ENCODE data around the gene NFIB. TPM values are rescaled to one million over a fixed set of nuclear protein-coding genes. Genes with fewer than 3 reads are reported as not detected.

The NFIB gene
- total RNA-seq, 1 experiment from 2014 or later, result 75.8 TPM

DNA sequence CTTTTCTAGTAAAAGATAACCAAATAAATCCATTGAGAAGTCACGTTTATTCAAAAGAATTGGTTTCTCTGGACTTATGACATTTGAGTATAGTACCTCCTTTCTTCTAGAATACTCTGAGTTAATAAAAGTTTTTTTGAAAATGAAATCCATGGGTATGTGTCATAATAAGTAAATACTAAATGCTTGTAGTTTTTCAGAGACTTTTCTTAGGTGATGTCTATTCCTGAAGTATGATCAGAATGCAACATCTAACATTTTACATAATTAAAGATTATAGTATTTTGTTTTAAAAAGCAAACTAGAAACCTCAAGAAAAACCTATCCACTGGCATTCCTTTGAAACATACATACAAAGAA is 63.2 kb downstream of the NFIB start:
- no TSS peak for BruUV-seq (replicated peaks)
- H3K27me3 Mint-ChIP-seq (ENCODE audit: unreplicated experiment), result no peaks in the 10 kb centered on the region
- TF ChIP-seq, protein P1, sequence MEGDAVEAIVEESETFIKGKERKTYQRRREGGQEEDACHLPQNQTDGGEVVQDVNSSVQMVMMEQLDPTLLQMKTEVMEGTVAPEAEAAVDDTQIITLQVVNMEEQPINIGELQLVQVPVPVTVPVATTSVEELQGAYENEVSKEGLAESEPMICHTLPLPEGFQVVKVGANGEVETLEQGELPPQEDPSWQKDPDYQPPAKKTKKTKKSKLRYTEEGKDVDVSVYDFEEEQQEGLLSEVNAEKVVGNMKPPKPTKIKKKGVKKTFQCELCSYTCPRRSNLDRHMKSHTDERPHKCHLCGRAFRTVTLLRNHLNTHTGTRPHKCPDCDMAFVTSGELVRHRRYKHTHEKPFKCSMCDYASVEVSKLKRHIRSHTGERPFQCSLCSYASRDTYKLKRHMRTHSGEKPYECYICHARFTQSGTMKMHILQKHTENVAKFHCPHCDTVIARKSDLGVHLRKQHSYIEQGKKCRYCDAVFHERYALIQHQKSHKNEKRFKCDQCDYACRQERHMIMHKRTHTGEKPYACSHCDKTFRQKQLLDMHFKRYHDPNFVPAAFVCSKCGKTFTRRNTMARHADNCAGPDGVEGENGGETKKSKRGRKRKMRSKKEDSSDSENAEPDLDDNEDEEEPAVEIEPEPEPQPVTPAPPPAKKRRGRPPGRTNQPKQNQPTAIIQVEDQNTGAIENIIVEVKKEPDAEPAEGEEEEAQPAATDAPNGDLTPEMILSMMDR (IDR thresholded peaks at IDR 0.05; ENCODE audit: unreplicated experiment), result no peak
- H3K27ac Mint-ChIP-seq (ENCODE audit: unreplicated experiment), result peak overlapping the region; percentile 69
- peak overlapping the region; percentile 45 for H3K4me3 Mint-ChIP-seq (ENCODE audit: low read depth, unreplicated experiment)
- CTCF ChIA-PET, result no interaction called here
- no peaks in the 10 kb centered on the region for H3K9me3 Mint-ChIP-seq (ENCODE audit: low read depth, unreplicated experiment)
- H3K4me1 Mint-ChIP-seq (ENCODE audit: low read depth, unreplicated experiment), result peaks cover 27% of the 10 kb centered on the region
- DNase-seq, result no peak
- peaks cover 15% of the 10 kb centered on the region for H3K36me3 Mint-ChIP-seq (ENCODE audit: insufficient read depth, unreplicated experiment)
- intact Hi-C loops (cut with micrococcal nuclease; ENCODE audit: unreplicated experiment), result loop anchor here (2.0 to 10.0 kb wide), 2 partner anchors 38 to 54 kb away; no protein-coding TSS in a partner anchor

DNA sequence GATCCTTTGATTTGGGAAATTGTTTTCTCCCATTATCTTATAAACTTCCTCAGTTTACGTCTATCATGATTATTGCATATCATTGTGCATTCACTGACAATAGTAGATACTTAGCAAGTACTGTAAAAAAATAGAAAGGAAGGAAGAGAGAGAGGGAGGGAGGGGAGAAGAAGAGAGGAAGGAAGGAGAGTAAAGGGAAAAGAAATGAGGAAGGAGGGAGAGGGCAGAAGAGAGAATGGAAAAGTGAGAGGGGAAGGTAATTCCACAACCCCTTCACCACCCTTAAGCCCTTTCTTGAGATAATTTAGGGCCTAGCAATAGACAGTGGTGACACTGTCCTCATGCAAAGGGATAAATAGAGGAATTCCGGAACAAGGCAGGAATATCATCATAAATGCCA is 64.4 kb downstream of the NFIB start:
- H3K4me3 Mint-ChIP-seq (ENCODE audit: low read depth, unreplicated experiment), result no peak overlapping the region
- peak overlapping the region; percentile 80 for H3K27ac Mint-ChIP-seq (ENCODE audit: unreplicated experiment)
- peaks cover 19% of the 10 kb centered on the region for H3K36me3 Mint-ChIP-seq (ENCODE audit: insufficient read depth, unreplicated experiment)
- no peaks in the 10 kb centered on the region for H3K9me3 Mint-ChIP-seq (ENCODE audit: low read depth, unreplicated experiment)
- intact Hi-C loops (cut with micrococcal nuclease; ENCODE audit: unreplicated experiment), result no loop called here
- TF ChIP-seq, protein P1 (IDR thresholded peaks at IDR 0.05; ENCODE audit: unreplicated experiment), result no peak
- no peak for DNase-seq
- peaks cover 37% of the 10 kb centered on the region for H3K4me1 Mint-ChIP-seq (ENCODE audit: low read depth, unreplicated experiment)
- no TSS peak for BruUV-seq (replicated peaks)
- CTCF ChIA-PET, result no interaction called here
- H3K27me3 Mint-ChIP-seq (ENCODE audit: unreplicated experiment), result no peaks in the 10 kb centered on the region

DNA sequence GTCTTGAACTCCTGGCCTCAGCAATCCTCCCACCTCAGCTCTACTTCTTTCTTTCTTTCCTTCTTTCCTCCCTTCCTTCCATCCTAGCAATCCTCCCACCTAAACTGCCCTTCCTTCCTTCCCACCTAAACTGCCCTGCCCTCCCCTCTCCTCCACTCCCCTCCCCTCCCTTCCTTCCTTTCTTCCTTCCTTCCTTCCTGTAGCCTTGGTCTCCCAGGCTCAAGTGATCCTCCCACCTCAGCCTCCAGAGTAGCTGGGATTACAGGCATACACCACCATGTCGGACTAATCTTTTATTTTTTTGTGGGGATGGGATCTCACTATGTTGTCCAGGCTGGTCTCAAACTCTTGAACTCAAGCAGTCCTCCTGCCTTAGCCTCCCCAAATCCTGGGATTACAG is 65.8 kb downstream of the NFIB start:
- Mint-ChIP-seq H3K9me3 (ENCODE audit: low read depth, unreplicated experiment) (no peaks in the 10 kb centered on the region), H3K27ac (ENCODE audit: unreplicated experiment) (no peak overlapping the region), H3K36me3 (ENCODE audit: insufficient read depth, unreplicated experiment) (peaks cover 19% of the 10 kb centered on the region), H3K27me3 (ENCODE audit: unreplicated experiment) (no peaks in the 10 kb centered on the region), H3K4me3 (ENCODE audit: low read depth, unreplicated experiment) (no peak overlapping the region), H3K4me1 (ENCODE audit: low read depth, unreplicated experiment) (peaks cover 41% of the 10 kb centered on the region)
- CTCF ChIA-PET, result interaction anchor here (0.6 to 0.7 kb wide), 3 partner anchors 13 to 97 kb away, joined by 3 to 4 read pairs (median 4); no protein-coding TSS in a partner anchor
- TF ChIP-seq, protein P1 (IDR thresholded peaks at IDR 0.05; ENCODE audit: unreplicated experiment), result no peak
- intact Hi-C loops (cut with micrococcal nuclease; ENCODE audit: unreplicated experiment), result no loop called here
- DNase-seq, result no peak
- no TSS peak for BruUV-seq (replicated peaks)

DNA sequence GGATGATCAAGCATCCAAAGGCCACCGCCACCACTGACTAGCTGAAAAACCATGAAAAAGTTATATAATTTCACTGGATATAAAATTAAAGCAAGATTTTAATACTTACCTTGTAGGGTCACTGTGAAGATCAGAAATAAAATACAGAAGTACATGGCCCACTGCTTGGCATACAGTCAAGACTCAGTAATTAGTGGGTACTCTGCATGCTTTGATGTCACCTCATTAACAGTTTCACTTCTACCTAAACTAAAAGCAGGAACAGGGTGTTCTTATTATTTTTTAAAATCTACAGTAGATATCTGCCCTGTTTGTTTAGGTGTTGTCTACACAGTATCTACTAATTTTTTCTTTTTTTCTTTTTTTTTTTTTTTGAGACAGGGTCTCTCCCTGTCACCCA is 66.4 kb downstream of the NFIB start:
- CTCF ChIA-PET, result interaction anchor here (0.7 kb wide), 2 partner anchors 13 to 97 kb away, joined by 4 read pairs; no protein-coding TSS in a partner anchor
- no peak overlapping the region for H3K4me3 Mint-ChIP-seq (ENCODE audit: low read depth, unreplicated experiment)
- intact Hi-C loops (cut with micrococcal nuclease; ENCODE audit: unreplicated experiment), result no loop called here
- TF ChIP-seq, protein P1 (IDR thresholded peaks at IDR 0.05; ENCODE audit: unreplicated experiment), result no peak
- DNase-seq, result no peak
- BruUV-seq (replicated peaks), result no TSS peak
- H3K27ac Mint-ChIP-seq (ENCODE audit: unreplicated experiment), result no peak overlapping the region
- peaks cover 41% of the 10 kb centered on the region for H3K4me1 Mint-ChIP-seq (ENCODE audit: low read depth, unreplicated experiment)
- no peaks in the 10 kb centered on the region for H3K27me3 Mint-ChIP-seq (ENCODE audit: unreplicated experiment)
- H3K36me3 Mint-ChIP-seq (ENCODE audit: insufficient read depth, unreplicated experiment), result peaks cover 19% of the 10 kb centered on the region
- no peaks in the 10 kb centered on the region for H3K9me3 Mint-ChIP-seq (ENCODE audit: low read depth, unreplicated experiment)

Measured in Calu3 (cell line).